GM21360 (cell line): ENCODE results near the gene DOK4.
A peak's percentile ranks its signal among the peaks of the same experiment; 100 is the strongest.

Experiments
- ATAC-seq: cut with Tn5 transposase; IDR thresholded peaks from one replicate; pipeline ENCODE4 v1.9.1; 2021; ENCODE audit warnings: mild to moderate bottlenecking, moderate library complexity; ENCODE audit not compliant: unreplicated experiment

The DOK4 gene

DNA sequence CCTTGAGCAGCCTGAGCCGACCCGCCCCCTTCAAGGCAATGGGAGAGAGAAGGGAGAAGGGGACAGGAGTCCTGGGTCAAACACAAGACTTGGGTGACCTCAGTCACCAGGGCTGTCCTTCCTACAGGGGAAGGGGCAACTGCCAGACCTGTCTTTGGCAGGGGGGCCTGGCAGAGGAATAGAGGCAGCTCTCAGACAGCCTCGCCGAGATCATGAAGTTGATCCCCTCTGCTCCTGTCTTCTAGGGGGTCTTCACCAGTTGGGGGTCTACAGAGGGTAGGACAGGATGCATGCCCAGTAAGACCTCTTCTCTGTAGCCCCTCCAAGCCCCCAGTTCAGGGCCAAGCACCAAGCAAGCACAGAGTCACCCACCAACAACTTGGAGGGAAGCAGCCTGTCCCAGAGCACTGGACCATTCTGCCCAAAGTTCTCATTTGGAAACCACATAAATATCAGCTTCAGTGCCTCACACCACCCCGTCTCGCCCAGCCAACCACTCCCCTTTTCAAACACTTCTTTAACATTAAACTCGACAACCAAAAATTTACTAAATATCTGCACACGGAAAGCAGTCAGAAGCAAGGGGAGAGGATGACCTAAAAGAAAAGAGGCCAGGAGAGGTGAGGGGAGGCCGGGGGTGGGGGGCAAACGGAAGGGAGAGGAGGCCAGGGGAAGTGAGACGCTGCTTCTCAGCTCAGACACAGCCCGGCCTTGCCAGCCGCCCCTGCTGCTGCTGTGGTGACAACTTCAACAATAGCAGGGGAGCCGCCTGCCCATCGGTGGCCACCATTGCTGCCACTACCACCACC is 7.7 kb downstream of the DOK4 start:
- no peak for ATAC-seq

DNA sequence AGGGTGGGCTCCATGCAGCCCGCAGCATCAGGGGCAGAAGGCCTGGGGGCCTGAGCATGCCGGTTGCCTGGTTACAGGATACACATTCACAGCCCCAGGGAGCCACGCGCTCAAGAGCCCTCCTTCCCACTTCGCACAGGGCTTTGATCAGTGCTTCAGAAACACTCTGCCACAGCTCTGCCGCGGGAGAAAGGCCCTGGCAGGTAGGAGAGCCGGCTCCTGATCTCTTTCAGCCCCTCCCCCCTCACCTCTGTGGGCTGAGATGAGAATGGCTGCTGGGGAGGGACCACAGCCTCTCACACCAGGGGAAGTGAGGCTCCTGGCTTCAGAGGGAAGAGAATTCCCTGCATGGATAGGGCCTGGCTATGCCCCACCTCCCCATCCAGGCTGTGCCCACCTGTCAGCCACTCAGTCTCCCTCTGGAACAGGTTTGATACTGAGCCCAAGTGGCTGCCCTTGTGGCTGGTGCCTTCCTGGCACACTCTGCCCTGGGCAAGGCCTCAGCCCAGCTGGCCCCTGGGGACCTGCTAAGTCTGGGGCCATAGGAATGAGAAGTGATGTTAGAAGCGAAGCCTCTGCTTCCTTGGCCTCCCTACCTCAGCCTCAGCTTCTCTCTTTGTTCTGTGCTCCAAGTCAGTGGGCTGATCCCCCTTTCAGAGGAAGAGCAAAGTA is 8.6 kb downstream of the DOK4 start:
- ATAC-seq, result no peak

DNA sequence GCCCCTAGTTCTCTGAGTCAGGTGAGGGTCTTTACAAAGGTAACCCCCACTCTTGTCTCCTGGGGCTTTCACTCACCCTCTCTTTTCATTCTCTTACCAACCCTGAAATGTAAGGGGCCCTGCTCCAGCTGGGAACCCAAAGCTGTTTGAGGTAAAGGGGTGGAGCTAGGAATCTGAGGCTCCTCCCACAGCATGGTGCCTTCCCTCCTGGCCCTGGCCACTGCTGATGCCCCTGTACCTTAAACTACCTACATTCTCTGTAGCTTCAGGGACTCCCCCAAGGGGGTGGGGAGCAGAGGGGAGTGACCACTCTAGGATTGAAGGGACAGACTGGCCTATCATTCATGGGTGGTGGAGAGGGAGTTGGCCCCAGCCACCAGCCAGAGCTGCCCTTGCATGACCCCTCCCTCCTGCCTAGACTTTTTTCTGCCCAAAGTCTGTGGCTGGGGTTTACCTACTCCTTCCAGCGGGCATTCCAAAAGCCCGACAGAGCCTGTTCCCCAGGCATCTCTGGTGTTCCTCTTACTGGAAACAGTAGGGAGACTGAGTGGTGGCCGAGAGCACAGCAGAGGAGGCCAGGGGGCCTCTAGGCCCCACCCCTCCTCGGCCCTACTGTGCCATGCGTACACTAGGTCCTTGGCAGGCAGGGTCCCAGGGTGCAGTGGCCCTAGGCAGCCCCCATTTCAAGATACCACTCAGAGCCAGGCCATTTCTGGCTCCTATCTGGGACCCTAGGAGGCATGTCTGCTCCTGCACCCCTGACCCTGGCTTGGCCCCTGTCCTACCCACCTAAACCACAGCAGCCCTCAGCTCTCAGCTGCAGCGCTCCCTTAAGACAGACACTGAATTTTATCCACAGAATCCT is 9.5 kb downstream of the DOK4 start:
- no peak for ATAC-seq

DNA sequence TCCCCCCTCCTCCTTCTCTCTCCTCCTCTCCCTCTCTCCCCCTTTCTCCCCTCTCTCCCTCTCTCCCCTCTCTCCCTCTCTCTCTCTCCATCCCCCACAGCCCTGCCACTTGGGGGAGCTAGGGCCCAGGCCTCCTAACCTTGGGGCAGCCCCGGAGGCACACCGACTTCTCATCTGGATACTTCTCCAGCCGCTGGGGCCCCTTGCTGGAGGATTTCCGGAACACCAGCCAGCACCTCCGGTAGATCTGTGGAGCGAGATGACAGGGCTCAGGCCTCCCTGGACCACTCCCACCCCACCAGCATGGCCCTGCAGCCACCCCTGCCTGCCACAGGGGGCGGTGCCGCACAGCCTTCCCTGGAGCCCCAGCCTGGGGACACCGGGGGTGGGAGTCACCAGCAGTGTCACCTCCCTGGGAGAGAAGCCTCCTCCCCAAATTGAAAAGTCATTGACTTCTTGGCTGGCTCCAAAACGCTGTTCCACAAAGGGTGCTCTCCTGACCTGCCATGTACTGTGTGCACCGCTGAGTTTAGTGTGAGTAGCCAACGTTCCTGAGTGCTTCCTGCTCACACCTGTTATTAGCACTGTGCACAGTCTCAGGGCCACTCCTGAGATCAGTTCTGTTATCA is 10.5 kb downstream of the DOK4 start:
- ATAC-seq, result peak; percentile 86

DNA sequence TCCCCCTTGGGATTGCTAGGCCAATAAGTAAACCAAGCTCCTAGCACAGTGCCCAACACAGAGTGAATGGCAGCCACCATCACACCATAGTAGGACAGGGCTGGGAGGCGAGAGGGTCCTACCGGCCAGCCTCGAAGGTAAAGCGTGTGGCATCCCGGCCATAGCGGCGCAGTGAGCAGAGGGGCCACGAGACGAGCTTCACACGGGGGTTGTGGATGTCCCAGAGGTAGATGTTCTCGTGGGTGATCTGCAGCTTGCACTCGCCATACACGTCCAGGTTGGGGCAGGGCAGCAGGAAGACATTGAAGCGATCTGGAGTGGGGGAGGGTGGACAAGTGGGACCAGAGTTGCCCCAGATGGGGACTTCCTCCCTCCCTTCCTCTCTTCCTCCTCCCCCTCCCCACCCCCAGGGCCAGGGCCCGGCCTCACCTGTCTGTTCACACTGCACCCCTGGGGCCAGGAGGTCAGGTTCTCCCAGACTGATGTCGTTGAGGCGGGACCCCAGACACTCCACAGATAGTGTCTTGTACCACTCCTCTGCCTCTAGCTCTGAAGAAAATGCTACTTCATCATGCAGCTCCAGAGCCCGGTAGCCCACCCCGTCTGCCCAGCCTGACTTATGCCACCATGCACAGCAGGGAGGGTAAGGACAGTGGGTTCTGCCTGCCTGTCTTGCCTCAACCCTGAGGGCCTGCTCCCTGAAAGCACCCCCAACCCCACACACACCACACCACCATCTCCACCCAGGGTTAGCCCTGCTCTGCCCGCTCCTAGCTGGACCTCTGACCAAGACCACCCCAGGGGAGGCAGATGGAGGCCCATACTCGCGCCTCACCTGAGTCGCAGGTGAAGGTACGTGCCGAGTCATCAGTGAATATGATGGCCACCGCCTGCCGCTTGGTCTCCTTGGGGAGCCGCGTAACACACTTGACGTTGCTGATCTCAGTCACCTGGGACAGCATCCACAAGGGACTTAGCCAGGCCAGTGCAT is 11.3 kb downstream of the DOK4 start:
- ATAC-seq, result no peak

DNA sequence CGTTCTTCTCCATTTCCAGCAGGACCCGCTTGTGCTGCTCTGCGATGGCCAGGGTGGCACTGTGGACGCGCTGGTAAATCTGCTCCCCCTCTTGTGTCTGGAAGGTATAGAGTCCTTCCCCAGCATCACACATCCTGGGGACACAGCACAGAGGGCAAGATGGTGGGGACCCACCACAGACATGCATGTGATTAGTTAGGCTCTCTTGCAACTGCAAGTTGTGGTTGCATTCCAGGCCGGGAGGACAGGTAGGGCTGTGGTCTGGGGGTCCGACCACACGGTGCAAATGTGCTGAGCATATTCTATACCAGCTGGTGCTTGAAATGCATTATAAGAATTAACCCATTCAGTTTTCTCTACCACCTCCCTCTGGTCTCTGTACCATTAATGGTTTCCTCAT is 12.4 kb downstream of the DOK4 start:
- ATAC-seq, result no peak

DNA sequence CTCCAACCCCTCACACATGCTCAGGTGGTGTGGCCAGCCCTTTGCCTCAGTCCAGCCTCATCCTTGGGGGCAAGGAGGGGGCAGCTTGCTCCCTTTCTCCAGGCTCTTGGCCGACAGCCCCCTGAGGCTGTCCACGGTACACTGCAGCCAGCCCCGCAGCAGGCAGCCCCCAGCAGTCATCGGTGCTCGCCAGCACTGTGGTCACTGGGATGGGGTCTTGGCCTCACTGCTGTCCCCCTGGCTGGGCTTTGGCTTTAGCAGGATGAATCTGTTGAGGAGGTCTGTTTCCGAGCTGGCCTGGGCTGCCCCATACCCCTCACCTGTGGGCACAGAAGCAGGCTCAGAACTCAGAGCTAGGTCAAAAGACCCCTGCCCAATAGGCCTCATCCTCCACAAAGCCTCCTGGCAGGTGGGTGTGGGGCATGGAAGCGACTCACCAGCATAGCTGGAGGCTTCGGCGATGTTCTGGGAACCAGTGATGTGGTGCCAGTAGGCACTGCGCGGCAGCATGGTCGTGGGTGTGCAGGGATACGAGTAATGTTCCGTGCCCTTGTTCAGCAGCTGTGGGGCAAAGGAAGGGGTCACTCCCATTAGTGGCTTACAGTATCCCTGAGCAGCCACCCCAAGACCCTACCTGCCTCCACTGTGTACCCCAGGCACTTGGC is 13.0 kb downstream of the DOK4 start:
- ATAC-seq, result no peak

DNA sequence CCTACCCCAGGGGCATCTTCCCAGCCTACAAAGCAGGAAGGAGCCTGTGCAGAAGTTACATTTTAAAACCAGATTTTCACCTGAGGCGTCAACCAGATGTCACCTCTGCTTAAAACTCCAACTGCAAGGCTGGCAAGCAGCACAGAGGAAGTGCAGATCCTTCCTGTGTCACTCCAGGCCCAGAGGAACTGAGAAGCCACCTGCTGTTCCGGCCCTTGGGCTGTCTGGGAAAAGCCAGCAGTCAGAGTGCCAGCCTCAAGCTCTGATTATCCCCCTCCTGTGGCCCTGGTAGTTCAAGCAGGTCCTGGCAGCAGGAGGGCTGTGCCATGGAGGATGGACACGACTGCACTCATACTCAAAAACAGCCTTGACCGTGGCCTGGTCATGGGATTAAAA is 13.6 kb downstream of the DOK4 start:
- no peak for ATAC-seq

DNA sequence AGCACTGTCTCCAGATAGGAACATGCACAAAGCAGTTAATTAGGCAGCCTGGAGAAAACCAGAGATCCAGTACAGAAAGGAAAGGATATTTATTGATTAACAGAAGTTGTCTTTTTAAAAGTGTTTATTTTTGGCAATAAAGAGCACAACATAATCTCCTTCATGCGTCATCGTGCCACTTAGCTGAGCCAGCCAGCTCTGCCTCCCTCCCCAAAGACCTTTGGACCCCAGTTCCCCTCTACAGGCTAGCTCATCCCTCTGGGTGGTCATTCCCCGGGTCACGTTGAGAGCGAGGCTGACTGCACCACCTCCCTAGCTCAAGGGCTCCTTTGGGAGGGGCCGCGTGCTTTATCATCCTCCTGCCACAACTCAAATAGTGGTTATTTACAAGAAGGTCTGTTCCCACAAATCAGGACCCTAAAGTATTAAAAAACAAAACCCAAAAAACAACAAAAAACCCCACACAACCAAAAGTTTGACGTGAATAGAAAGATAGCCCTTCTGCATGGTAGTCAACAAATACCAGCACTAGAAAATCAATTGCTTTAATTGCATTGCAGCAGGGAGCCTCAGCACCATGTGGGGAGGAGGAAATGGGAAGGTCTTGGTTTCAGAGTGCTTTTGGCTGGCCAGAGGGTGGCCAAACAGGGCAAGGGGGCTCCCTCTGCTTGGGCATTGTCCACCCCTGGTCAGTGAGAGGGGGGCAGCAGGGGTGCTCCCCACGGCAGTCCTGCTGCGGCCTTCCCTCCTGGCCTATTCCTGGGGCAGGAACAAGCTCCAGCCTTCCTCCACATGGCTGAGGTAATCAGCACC is 14.2 kb downstream of the DOK4 start:
- no peak for ATAC-seq

DNA sequence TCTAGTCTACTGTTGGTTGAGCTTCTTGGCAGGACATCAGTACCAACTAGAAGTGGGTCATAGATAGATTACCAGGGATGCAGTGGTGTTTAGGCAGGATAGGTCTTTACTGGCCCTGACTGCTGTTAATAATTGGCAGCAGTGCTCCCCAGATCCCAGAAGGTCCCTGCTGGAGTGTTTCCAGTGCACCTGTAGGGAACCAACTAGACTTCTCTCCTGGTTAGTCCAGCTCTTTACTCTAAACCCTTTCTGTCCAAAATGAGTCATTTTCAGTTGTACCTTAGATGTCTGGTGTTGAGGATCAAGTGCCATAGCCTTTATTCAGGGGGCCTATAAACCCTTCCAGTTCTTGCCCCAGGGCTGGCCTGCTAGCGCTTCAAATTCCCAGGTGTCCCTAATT is 15.1 kb downstream of the DOK4 start:
- no peak for ATAC-seq

DNA sequence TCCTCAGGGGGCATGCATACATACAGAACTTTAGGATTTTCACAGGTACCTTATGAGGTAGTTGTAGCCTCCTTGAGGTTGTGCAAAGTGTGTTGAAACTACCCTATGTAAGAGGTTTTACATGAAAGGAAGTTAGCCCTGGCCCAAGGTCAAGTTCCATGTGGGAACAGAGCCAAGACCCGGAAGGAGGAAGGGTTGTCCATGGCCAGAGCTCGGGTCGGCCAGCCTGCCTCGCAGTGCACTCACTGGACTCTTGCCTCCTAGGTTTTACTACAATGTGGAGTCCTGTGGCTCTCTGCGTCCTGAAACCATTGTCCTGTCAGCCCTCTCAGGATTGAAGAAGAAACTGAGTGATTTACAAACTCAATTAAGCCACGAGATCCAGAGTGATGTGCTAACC is 15.6 kb downstream of the DOK4 start:
- ATAC-seq, result no peak

DNA sequence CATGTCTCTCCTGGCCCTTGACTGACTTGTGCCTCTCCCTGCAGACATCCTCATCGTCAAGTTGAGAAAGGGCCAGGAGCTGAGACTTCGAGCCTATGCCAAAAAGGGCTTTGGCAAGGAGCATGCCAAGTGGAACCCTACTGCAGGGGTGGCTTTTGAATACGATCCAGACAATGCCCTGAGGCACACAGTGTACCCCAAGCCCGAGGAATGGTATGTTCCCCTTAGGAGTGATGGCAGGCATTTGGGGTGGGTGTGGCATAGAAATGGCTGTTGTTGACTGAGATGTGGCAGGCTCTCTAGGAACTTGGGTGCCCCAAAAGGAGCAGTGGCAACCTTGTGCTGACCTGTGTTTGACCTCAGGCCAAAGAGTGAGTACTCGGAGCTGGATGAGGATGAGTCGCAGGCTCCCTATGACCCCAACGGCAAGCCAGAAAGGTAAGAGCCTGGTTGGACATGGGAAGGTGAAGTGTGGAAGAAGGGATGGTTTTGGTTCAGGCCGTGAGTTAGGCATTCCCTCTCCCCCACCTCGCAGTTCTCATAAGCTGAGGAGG is 16.3 kb downstream of the DOK4 start:
- ATAC-seq, result no peak

DNA sequence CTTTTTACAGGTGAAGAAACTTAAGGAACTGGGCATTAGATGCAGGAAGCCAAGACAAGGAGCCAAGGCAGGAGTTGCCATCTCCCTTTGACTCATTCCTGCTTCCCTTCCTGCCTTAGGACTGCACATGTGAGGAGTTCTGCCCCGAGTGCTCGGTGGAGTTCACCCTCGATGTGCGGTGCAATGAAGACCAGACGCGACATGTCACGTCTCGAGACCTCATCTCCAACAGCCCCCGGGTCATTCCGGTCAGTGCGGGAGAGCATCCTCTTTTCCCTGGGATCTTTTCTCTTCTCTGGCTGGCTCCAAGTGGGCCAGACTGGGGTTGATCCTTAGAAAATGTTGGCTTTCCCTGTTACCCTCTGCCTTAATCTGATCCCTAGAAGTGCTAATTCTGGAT is 17.2 kb downstream of the DOK4 start:
- no peak for ATAC-seq

DNA sequence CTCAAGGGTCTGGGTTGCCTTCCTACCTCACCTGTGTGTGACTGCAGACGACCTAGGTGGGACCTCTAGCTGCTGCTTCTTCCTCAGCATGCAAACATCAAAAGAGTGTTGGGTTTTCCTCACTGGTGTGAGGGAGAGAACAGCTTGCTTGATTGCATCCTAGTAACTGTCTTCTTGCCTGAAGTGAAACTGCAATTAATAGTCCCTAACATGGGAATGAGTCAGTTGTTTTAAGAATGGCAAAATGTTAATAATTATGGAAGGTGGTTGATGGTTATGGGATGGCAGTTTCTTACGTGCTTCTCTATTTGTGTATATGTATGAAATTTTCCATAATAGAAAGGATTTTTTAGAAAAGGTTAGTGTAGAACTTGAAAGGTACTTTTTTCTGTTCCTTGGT is 17.9 kb downstream of the DOK4 start:
- no peak for ATAC-seq

DNA sequence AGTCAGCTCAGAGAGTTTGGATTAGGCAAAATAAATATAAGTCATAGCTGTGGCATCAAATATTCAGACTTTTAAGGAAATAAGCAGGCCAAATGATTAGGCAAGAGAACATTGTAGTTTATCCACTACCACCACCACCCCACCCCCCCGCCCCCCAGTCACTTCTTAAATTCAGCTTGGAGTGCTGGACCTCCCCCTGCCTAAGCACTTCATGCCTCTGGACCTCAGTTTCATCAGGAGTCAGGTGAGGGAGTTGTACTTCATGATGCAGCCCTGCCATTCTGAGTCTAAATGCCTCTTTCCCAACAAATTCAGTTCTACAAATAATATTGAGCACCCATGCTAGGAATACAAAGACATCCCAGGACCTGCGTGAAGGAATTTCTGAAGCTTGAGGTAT is 21.8 kb downstream of the DOK4 start:
- ATAC-seq, result no peak

DNA sequence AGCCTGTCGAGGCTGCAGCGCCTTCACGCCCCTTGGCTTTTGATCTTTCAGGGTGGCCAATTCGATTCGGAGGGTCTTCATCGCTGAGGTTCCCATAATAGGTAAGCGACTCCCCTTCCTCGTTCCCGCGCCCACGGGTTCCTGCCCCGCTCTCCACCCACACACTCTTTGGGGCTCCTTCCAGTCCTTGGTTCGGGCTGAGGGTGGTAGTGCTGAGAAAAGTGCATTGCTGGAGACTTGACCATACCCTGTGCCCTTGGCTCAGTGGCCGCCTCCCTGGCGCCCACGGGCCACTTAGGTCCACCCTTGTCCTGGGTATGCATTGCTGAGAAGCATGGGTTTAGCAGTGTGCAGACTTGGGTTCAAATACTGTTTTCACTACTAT is 23.3 kb downstream of the DOK4 start:
- no peak for ATAC-seq

DNA sequence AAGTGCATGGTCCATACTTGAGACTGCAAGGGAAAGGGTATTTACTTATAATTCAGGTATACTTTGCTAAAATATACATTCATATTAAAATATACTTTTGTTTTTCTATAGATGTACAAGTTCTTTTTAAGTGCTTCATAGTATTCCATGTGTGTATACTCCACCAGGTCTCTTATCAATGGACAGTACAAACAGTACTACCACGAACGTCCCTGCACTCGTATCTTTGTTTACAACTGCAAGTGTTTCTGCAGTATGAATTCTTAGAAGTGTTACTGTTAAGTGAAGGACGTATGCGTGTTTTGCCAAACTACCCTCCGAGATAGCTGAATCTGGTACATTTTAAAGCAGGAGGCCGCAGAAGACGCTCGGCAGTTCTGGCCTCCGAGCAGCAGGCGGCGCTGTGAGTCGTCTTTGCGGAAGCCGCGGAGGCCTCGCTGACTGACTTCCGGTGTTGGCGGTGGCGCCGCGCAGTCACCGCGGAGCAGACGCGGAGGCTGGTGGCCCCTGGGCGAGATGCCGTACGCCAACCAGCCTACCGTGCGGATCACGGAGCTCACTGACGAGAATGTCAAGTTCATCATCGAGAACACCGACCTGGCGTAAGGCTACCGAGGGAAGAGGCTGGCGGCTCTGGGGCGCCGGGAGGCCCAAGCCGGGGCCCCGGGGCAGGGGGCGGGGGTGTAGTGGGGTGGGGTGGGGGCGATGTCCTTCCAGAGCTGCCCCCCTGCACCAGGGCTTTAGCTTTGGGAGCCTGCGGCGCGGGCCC is 23.9 kb downstream of the DOK4 start, which contains the start of gene POLR2C:
Gene POLR2C (plus strand): TSS at position 471 of the 769 bp plus-strand sequence. CDS start 46 bp downstream, at position 517.
- ATAC-seq, result peak; percentile 86
